NB4 (cell line): Measurements from ENCODE around the gene USP28.

Experiments used
- MYC ChIP-seq: IDR thresholded peaks from 2 replicates; pipeline ENCODE4 v1.6.1; 2011; ENCODE audit warnings: low read depth, low read length
- POLR2A ChIP-seq: IDR thresholded peaks from 2 replicates; pipeline ENCODE4 v1.6.1; 2011; ENCODE audit warnings: mild to moderate bottlenecking; ENCODE audit not compliant: insufficient read length; ENCODE audit errors: extremely low read depth
- TF ChIP-seq, protein P1 (sequence below): IDR thresholded peaks from one replicate; pipeline ENCODE4 v1.5.1; 2012; ENCODE audit warnings: low read depth, low read length

DNA sequence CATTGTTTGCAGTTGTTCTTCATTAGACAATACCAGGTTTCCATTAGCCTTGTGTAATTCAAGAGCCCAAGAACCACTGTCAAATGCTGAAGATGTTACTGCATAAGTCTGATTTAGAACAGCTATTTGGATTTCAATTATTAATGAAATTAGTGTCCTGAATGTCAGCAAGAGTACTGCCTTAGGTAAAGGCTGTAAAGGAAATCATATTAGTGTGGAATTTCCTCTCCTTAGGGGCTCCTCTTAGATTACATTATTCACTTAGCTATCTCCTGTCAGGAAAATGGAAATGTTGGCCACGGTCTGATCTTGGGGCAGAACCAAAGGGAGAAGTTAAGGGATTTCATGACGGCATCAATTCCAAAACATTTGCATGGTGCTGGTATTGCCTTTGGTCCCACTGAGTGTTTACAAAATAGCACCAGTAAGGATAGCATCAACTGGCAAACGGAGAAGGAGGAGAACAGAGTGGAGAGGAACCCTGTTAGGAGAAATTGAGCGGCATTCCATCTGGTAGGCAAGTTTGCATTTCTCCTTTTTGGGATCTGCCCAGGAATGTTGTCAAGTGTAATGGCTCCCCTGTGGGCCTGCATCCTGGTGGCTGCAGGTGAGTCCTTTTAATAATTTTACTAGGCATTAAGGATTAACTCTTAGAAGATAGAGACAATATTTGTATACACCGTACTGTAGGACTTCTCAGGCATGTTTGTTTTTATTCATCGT lies 29.2 kb upstream of the USP28 start, which contains the start of gene HTR3B:
- TF ChIP-seq, protein P1, sequence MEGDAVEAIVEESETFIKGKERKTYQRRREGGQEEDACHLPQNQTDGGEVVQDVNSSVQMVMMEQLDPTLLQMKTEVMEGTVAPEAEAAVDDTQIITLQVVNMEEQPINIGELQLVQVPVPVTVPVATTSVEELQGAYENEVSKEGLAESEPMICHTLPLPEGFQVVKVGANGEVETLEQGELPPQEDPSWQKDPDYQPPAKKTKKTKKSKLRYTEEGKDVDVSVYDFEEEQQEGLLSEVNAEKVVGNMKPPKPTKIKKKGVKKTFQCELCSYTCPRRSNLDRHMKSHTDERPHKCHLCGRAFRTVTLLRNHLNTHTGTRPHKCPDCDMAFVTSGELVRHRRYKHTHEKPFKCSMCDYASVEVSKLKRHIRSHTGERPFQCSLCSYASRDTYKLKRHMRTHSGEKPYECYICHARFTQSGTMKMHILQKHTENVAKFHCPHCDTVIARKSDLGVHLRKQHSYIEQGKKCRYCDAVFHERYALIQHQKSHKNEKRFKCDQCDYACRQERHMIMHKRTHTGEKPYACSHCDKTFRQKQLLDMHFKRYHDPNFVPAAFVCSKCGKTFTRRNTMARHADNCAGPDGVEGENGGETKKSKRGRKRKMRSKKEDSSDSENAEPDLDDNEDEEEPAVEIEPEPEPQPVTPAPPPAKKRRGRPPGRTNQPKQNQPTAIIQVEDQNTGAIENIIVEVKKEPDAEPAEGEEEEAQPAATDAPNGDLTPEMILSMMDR: no peak
- TF ChIP-seq MYC (no peak), POLR2A (no peak)
